ENCODE results near the gene ADAMTS12.
A peak's percentile ranks its signal among the peaks of the same experiment; 100 is the strongest.
"Not testable (repeated sequence)": the region's sequence is repeated elsewhere in the genome, so short reads cannot be mapped to it uniquely, and the experiment has no call there.

The ADAMTS12 gene

DNA sequence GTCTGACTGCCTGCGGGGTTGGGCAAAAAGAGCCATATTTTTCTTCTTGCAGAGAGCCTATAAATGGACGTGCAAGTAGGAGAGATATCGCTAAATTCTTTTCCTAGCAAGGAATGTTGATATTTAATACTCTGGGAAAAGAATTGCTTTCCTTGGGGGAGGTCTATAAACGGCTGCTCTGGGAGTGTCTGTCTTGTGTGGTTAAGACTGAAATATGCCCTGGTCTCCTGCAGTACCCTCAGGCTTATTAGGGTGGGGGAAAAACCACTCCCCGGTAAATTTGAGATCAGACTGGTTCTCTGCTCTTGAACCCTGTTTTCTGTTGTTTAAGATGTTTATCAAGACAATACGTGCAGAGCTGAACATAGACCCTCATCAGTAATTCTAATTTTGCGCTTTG lies 14.5 kb upstream of the ADAMTS12 start:
- not testable (repeated sequence) for DNase-seq (ENCODE audit: low read depth)

DNA sequence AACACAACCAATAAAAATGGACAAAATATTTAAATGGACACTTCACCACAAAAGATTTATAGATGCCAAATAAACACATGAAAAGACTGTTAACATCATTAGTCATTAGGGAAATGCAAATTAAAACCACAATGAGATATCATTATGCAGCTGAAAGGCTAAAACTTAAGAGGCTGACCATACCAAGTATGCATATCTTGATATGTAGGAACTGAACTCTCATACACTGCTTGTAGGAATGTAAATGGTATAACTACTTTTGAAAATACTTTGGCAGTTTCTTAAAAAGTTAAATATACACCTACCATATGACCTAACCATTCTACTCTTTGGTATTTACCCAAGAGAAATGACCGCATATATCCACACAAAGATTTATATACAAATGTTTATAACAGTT lies 13.6 kb upstream of the ADAMTS12 start:
- DNase-seq (ENCODE audit: low read depth), result no peak

DNA sequence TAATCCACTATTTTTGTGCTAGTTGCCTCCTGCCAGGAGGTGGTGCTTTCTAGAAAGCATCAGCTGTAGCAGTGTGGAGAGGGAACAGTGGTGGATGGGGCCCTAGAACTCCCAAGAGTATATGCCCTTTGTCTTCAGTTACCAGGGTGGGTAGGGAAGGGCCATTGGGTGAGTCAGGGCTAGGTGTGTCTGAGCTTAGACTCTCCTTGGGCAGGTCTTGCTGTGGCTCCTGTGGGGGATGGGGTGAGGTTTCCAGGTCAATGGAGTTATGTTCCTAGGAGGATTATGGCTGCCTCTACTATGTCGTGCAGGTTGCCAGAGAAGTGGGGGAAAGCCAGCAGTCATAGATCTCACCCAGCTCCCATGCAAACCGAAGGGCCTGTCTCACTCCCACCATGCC lies 11.3 kb upstream of the ADAMTS12 start:
- no peak for DNase-seq (ENCODE audit: low read depth)

DNA sequence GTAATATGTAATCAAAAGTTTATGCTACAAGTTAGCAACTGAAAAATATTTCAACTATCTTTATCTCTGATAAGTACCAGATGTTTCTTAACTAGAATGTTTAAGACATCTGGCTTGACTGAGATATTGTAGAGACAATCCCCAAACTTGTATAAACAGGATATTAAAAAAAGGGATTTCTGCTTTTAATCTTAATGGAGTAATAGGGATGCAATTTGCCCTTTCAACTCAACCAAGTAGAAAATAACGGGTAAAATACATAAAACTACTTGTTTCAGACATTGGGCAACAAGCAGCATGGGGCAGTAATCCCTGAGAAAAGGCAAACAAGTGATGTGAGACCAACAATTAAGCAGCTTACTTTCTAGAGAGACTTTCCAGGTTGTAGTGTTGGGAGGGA lies 9.4 kb upstream of the ADAMTS12 start:
- DNase-seq (ENCODE audit: low read depth), result no peak

DNA sequence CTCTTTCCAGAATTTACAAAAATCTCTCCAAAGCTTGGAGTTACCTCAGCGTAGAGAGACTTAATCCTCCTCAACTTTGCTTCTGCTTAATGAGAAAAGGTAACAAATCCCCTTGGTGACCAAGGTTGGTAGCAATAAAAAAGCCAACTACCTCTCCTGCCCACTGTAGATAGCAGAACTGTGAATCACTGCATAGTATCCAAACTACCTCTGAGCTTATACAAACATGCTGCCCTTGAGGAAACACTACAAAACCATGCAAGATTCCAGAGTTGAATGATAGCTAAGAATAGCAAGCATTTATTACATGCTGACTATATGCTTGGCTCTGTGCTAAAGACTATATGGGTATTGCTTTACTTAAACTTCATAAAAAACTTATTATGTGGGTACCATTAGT lies 2.8 kb upstream of the ADAMTS12 start:
- DNase-seq (ENCODE audit: low read depth), result no peak

DNA sequence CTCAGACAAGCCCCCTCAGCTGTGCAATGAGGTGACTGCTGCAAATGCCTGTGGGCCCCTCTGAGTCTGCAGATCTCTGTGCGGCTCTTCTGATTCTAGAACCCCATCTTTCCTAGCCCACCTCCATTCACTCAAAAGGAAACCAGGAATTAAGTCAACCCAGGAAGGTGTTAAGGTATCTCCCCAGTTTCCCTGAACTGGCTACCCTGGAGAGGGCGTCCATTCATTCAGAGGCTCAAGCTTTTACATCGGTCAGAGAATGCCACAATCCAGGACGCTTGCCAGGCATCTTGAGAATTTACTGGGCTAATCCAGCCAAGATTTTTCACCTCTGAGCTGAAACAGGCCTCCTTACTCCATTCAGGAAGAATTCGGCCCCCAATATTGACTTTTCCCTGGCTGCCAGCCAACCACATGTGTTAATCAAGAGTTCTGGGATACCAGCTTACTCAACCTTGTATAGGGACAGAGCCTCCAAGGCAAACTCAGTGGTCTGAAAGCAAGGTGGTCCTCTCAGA lies 889 bp upstream of the ADAMTS12 start:
- DNase-seq (ENCODE audit: low read depth), result no peak

DNA sequence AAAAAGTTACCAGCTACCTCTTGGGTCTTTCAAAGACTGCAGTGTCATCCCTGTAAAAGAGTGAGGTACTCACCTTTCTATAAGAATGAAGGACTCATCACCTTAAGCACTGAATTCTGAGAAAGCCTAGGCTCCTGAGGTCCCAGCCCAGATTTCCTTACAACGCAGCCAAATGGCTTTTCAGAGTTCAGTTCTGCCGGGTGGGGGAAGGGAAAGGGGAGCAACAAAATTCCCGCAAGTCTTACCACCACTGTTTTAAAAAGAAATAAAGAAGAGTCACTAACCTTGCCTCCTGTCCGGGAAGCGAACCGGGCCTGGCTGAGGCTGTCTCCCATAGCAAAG lies 373 bp downstream of the ADAMTS12 start:
- DNase-seq (ENCODE audit: low read depth), result no peak

DNA sequence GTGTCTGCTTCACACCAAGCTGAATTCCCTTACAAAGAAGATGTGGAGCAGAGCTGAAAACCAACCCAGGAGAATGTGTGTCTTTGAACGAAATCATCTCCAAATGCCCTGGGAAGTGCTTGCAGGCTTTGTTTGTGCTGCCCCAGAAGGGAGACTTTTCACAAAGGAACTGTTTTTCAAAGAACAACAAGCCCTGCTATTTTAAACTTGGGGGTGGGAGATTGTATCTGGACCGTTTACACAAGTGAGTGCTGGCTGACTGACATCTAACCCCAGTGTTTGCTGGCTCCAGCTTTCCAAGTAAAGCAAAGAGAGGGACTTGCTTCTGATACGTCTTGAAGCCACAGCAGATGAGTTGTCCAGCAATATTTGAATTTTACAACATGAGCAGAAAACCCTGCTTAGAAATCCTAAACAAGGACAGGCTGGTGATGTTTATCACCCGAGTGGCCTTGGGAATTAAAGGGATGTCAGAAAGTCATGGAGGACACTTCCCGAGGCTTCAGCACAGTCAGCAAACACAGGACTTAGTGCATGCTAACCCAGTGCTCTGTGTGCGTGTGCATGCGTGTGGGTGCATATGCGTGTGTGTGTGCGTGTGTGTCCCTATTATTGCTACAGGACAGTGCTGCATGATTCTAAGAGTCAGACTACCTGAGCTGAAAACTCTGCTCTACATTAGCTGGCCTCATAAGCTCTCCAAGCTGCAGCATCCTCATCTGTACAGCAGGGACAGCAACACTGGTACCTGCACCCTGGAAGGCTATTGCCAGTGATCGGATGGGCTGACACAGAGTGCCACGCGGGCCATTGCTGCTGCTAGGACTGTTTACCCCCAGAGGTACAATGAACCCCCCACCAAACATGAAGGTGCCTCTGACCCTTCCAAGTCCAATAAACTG lies 1.4 kb downstream of the ADAMTS12 start:
- DNase-seq (ENCODE audit: low read depth), result no peak

DNA sequence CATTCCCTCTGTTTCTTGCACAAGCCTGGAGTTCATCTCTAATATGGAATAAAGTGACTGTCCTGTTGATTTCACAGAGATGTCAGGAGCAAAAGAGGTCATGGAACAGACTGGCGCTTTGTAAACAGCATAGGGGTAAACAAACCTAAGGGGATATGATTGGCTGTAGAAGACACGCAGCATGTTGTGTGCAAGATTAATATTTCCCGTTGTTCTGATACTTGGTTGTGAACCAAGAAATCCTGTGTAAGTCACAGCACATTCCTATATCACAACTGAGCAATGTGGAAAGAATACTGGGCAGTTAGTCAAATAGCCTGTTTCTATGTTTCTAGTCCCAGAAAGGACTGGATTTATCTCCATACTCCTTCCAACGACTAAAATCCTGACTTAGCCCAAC lies 3.2 kb downstream of the ADAMTS12 start:
- no peak for DNase-seq (ENCODE audit: low read depth)

DNA sequence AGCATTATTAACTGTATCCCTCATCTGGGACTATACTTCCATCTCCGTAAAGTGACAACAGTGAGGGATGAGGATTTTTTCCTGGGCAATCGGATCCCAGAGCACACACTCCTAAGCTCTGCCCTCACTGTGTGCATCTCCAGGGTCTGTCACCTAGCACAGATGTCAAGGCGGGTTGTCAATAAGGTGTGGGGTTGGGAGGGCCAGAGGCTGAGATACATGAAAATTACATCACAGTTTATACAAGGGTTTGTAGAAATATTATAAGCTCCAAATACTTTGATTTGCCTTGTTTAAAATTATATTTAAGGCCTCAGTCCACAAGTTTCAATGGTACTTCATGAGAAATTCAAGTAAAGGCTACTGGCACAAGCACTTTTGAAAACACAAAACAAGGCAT lies 4.5 kb downstream of the ADAMTS12 start:
- no peak for DNase-seq (ENCODE audit: low read depth)

DNA sequence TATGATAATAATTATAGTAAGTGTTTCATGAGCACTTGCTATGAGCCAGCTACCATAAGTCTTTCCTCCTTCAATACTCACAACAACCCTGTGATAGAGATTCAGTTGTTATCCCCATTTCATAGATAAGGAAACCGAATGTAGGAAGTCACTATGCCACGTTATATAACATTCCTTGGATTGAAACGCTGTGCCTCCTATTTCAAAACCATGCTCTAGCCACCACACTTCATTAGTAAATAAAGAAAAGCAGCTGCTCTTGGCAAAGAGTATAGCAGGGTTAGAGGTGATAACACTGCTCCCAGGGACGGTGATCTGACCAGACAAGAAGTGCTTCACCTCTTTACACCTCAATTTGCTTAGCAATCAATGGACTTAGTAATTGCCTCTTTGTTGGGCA lies 5.5 kb downstream of the ADAMTS12 start:
- DNase-seq (ENCODE audit: low read depth), result no peak

DNA sequence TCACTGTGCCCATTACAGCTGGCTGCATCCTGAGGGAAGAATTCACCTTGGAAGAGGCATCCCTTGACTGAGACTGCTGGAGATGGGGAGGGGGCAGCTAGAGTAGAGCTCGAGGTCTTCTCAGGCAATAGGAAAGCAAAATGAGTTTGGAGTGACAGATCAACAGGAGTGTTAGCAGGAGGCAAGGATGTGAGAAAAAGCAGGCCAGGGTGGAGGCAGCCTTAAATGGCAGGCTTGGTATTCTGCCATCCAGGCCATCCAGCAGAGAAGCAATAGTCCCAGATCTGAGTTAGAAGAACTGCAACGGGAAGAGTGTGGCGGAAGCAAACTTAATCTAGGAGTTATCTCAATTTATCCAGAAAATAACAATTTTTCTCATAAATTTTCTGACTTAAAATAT lies 6.1 kb downstream of the ADAMTS12 start:
- DNase-seq (ENCODE audit: low read depth), result no peak

DNA sequence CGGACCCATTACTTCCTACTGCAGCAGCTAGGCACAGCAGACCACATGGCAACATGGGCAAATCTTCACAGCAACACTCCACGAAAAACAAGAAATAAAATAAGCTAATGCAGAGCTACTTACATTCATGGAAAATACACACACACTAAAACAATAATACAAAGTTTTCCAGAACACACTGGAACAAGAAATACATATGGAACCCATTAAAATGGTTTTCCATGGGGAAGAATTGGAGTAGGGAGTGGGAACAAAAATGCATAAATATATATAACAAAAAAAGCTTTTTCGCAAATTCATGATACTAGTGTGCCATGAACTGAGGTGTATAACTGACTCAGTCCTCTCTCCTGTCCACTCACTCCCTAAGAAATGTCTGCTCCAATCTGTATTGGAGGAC lies 8.3 kb downstream of the ADAMTS12 start:
- no peak for DNase-seq (ENCODE audit: low read depth)

DNA sequence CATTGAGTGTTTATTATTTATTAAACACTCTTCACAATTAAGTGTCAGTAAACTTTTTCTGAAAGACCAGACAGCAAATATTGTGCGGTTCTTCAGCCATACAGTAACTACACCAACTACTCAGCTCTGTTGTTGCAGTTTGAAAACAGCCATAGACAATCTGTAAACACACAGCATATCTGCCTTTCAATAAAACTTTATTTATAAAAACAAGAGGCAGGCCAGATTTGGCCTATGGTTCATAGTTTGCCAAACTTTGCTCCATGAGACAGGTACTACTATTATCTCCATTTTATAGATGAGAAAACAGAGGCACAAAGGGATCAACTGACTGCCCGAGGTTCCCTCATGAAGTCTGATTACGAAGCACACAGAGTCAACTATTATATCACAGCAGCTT lies 11.5 kb downstream of the ADAMTS12 start:
- no peak for DNase-seq (ENCODE audit: low read depth)

DNA sequence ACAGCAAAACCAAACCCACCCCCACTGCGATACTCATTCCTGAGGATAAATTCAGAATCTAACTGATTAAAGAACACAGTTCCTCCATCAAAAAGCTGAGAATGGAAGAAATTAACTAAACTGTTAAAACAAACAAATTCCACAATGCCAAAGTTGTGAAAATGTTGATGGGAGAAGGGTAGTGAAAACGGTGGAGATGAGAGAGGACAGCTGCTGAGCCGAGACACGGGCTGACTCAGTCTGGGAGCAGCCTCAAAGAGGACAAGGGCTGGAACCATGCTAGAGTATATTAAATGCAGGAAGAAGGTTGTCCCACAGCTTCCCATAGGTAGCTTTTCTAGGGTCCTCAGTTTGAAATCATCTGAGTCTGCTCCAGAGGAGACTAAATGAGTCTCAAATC lies 14.3 kb downstream of the ADAMTS12 start:
- no peak for DNase-seq (ENCODE audit: low read depth)

DNA sequence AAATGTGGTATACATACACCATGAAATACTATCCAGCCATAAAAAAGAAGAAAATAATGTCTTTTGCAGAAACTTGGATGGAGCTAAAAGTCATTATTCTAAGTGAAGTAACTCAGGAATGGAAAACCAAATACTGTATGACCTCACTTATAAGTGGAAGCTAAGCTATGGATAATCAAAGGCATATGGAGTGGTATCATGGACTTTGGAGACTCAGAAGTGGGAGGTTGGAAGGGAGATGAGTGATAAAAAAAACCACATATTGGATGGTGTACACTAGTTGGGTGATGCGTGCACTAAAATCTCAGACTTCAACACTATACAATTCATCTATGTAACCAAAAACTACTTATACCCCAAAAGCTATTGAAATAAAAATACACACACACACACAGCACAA lies 24.5 kb downstream of the ADAMTS12 start:
- DNase-seq (ENCODE audit: low read depth), result no peak

DNA sequence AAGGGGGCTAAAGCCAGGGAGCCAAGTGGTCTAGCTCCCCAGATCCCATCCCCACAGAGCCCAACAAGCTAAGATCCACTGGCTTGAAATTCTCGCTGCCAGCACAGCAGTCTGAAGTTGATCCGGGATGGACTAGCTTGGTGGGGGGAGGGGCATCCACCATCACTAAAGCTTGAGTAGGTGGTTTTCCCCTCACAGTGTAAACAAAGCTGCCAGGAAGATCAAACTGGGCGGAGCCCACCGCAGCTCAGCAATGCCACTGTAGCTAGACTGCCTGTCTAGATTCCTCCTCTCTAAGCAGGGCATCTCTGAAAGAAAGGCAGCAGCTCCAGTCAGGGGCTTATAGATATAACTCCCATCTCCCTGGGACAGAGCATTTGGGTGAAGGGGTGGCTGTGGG lies 32.6 kb downstream of the ADAMTS12 start:
- not testable (repeated sequence) for DNase-seq (ENCODE audit: low read depth)

DNA sequence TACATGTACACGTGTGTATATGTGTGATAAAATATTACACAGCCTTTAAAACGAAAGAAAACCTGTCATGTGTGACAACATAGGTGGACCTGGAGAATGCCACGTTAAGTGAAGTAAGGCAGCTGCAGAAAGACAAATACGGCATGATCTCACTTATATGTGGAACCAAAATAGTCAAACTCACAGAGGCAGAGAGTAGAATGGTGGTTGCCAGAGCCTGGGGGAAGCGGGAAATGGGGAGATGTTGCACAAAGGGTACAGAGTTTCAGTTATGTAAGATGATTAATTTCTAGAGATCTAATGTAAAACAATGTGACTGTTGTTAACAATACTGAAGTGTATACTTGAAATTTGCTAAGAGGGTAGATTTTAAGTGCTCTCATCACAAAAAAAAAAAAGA lies 34.8 kb downstream of the ADAMTS12 start:
- DNase-seq (ENCODE audit: low read depth), result no peak

DNA sequence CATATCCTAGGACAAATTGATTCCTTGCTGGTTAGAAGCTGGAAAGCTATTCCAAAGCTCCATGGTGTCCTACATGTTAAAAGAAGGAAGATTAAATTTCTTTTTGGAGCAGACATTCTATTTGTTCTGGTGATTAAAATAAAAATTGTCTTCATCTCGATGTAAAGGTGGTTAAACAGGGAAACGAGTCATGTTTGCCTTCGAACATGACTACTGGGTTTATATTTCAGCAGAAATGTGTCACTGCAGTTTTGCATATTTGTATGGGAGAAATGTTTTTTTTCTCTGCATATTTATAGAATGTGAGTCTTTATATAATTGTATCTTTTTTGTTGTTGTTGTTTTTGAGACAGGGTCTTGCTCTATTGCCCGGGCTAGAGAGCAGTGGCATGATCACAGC lies 36.4 kb downstream of the ADAMTS12 start:
- no peak for DNase-seq (ENCODE audit: low read depth)

DNA sequence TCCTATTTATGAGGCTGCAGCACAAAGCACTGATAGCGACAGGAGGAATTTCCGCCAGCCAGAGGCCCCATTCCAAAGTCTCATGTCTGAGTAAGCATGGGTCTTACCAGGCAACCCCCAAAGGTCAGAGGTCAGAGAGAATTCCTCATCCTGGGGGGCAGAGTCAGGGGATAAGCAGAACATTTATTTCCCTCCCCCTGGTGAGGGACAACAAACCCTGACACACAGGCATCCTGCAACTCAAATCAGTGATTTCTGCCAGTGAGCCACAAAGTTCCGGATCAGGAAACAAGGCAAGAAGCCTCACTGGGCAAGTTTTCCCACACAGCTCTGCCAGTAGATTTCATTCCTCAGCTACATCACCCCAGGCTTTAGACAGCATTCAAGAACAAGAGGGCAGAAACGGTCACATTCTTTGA lies 37.0 kb downstream of the ADAMTS12 start:
- no peak for DNase-seq (ENCODE audit: low read depth)

DNA sequence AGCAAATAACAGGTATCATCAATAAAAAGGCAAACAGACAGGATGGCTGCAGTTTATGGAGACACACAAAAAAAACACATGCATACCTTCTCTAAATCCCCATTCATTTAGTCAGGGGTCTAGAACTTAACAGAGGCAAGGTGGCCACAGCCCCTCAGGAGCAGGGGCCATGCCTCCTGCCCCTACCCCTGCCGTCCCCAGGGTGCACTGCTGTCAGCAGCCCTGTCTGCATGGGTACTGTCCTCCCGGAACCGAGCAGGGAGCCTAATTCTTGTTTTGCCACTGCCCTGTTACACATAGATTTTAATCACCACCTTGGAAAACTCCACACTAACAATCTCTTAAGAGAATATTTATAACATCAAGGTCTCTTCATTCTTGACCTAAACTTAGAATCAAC lies 39.0 kb downstream of the ADAMTS12 start:
- DNase-seq (ENCODE audit: low read depth), result no peak

DNA sequence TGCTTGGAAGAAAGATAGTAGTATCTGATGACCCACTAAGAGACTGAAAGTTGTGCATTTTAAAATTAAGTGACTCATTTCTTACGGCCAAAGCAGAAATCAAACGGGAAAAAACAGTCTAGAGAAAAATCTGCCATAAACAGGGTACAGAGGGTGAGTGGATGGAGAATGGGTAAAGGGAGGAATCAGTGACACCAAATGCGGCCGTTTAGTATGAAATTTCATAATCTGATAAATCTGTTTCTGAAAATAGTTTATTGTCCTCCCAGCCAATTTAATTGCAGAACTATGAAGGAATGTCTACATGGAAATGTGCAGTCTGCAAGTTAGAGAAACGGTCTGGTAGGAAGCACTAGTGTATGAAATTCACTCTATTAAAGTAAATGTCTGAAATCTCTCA lies 39.5 kb downstream of the ADAMTS12 start:
- DNase-seq (ENCODE audit: low read depth), result no peak

DNA sequence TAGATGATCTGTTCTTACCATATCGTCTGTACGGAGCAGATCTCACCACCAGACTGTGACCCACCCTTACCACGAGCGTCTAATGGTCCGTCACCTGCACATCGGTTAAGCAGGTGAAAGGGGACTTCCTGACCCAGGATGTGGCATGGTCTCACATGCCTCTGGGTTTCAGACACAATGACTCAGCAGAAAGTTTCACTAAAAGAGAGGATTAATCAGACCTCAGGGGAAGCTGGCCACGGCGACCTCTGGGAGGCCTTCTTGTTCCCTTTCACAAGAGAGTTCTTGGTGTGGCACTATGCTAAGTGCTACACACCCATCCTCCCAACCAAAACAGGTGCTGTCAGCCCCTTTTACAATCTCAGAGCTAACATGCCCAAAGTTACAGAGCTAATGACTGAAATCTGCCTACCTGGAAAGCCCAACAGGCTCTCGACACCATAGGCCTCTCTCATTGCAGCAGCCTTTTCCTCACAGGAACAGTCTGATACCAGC lies 41.6 kb downstream of the ADAMTS12 start:
- peak; percentile 20 for DNase-seq (ENCODE audit: low read depth)

DNA sequence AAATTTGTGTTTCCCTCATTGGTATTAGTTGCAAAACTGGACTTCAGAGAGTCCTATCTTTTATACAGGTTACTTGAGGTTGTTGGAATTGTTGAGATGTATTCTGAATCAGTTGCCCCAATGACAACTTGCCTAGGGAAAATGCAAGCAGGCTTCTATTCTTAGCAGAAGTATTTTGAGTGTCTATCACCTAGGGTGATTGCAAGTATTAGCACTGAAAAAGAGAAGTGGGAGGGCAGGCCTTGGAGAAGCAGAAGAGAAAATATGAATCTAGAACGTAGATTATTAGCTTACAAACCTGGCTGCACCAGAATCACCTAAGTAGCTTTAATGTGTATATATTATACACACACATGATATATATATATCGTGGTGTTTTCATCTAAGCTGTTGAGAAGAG lies 43.2 kb downstream of the ADAMTS12 start:
- no peak for DNase-seq (ENCODE audit: low read depth)

All from CMK (cell line).